Adipose tissue (tissue), 3 donors: ENCODE measurements around the gene ING3. TPM values are rescaled to one million over a fixed set of nuclear protein-coding genes. Genes with fewer than 3 reads are reported as not detected.

Experiments
- H3K27ac ChIP-seq: one replicate; pipeline ENCODE4 v1.5.1; 2013; ENCODE audit warnings: low read depth, low read length
- WGBS, 3 donors: extraction: QIAGEN DNeasy Blood & Tissue Kit; methylation state at CpG; one replicate each; pipeline ENCODE4 v1.1.7; 2013; 5-methylcytosine and 5-hydroxymethylcytosine counted together
- polyA plus RNA-seq, 3 donors: library from polyadenylated mRNA; stranded (reverse); fragments of 200-250 nt; gene quantifications; one replicate each; pipeline ENCODE4 v1.2.3, GENCODE V29; 2013
- donor health status: healthy with polysubstance abuse.
- donor health status: Bipolar disorder and iron deficiency.
- donor health status: healthy.

ING3 gene
- polyA plus RNA-seq, 3 donors = 9.1 to 13.5 (median 11.9) TPM

DNA sequence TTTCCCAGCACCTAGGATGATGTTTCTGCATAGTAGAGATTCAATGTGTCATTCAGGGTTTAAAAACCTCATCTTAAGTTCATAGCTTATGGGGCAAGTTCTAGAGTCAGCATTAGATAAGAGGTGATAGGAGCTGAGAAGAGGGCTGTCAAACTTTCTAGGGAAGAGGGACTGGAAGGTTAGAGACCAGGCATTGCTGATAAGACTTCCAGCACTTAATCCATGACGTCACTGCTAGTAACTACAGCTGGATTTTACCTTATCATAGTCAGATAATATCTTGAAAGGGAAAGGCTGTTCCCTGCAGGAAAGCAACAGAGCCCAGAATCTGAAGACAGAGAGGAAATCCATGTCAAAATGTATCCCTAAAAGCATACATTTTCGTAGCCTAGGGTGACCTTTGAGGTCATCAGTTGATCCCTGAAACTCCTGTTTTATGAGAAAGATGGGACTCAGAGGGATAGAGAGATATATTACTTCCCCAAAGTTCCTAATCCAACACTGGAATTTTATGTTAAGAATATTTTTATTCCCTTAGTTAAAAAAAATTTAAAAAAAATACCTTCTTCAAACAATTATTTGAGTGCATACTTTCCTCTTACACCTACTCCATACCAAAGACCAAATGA is 34.7 kb downstream of the ING3 start:
- WGBS, 3 donors = 36 to 49% (median 42%) methylated on average over 2 of the region's 2 CpGs
- H3K27ac ChIP-seq = no peak overlapping the region

DNA sequence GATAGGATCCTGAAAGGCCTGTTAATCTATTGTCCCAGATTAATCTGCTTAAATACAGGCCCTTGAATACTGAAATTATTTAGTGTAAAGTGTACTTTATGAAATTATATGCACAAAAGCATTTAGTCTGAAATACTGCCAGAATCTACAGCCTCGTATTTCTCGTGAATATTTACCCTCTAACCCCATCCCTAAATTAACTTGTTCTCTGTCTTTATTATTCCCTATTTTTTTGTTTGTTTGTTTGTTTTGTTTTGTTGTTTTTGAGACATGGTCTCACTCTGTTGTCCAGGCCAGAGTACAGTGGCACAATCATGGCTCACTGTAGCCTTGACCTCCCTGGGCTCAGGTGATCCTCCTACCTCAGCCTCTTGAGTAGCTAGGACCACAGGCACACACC is 35.3 kb downstream of the ING3 start:
- WGBS, 3 donors = 79 to 85% (median 83%) methylated on average over 2 of the region's 2 CpGs
- H3K27ac ChIP-seq = no peak overlapping the region

DNA sequence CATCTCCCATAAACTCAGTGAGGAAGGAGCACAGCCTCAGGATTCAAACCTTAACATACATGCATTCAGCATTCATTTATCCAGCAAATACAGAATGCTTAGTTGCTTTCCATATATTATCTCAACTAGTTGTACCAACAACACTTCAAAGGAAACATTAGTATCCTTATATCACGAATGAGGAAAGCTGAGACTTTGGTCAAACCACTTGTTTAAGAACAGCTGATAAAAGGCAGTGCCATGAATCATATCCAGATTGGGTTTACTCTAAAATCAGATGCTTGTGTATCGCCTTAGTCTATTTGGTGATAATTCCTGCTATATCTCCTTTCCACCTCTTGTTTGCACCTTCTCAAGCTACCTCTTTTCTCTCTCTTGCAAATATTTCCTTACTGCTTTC is 36.1 kb downstream of the ING3 start:
- no peak overlapping the region for H3K27ac ChIP-seq
- WGBS, 3 donors = 58 to 89% (median 77%) methylated on average over 2 of the region's 2 CpGs

DNA sequence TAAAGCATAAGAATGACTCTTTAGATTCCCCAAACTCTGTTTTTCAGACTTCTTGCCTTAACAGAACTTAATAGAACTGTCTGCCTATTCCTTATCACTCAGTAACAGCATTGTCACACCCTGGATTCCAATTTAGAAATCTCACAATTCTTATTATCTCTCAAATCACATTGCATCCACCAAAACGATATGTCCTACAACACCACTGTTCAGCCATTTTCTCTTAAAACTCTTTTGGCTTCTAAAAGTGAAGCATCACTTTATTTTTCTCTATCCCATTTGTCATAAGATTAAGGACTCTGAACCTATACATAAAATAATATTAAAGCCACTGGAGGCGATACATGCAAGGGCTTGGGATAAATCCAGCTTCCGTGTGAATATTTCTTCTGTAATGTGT is 36.7 kb downstream of the ING3 start:
- H3K27ac ChIP-seq = no peak overlapping the region
- 0 to 1% (median 0%) methylated on average over 3 of the region's 3 CpGs for WGBS, 3 donors

DNA sequence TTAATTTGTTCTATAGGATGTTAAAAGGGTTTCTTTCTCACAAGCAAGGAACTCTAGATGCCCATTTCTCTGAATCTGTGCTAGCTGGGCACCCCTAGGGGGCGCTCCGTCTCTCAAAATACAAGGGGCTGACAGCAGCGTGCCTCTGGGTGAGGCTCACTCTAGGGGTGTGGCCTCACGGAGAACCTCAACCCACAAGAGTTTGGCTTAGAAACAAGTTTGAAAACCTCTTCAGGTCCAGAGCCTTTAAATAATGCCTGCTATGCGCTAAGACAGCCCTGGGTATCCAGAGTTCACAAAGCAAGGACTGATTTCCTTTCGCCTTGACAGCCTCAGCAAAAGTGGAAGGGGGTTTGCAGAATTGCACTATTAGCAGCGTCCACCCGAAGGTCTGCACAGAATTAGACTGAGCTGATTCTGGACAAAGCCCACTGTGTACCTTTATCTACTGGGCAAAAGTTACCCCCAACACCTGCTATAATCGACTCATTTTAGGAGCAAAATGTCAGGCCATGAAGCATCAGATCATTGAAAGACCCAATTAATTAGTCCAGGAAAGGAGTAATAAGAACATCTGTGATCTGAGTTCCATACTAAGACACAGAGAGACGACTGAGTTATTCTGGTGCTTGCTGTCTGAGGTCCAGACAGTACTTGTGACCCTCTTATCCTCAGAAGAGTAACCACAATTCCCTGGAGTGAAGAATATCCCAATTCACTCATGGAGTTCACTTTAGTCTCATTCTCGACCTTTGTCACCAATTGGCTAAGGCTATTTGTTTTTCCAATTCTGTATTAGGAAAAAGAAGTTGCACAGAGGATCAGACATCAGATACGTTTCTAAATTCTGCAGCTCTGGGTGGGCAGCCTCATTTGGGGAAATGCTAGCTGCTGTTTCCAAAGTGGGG is 37.4 kb downstream of the ING3 start:
- WGBS, 3 donors = 1% methylated on average over 12 of the region's 12 CpGs
- no peak overlapping the region for H3K27ac ChIP-seq

DNA sequence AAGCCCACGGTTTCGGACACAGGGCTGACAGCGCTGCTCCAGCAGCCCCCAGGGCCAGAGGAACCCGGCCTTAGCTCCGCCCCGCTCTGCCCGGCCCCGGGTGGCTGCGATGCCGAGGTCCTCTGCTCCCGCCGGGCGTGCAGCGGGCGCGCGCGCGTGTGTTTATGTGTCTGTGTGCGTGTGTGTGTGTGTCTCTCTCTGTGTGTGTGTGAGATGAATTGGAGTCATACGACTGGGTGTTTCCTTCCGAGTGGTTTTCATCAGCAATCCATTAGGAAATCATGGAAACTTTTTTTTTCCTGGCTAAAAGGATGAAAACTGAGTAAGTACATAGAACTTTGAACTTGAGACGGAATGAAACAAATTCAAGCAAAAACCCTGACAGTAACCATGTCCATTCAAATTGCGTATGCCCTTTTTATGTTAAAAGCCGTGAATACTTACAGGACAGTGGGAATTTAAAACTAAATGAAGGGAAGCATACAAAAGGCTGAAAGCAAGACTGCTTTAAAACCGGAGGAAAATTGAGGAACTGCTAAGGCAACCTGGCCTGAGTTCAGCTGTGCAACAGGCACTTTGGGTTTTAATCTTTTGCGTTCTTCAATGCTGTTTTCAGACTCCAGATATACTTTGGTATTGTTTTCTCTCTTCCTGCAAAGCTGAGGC is 38.1 kb downstream of the ING3 start, which contains the start of gene CPED1:
Gene CPED1 (plus strand): TSS at position 121 of the 666 bp plus-strand sequence. CDS start 911 bp downstream, outside the sequence.
- WGBS, 3 donors = 0 to 2% (median 0%) methylated on average over 27 of the region's 27 CpGs
- H3K27ac ChIP-seq = no peak within 1 kb of the TSS

DNA sequence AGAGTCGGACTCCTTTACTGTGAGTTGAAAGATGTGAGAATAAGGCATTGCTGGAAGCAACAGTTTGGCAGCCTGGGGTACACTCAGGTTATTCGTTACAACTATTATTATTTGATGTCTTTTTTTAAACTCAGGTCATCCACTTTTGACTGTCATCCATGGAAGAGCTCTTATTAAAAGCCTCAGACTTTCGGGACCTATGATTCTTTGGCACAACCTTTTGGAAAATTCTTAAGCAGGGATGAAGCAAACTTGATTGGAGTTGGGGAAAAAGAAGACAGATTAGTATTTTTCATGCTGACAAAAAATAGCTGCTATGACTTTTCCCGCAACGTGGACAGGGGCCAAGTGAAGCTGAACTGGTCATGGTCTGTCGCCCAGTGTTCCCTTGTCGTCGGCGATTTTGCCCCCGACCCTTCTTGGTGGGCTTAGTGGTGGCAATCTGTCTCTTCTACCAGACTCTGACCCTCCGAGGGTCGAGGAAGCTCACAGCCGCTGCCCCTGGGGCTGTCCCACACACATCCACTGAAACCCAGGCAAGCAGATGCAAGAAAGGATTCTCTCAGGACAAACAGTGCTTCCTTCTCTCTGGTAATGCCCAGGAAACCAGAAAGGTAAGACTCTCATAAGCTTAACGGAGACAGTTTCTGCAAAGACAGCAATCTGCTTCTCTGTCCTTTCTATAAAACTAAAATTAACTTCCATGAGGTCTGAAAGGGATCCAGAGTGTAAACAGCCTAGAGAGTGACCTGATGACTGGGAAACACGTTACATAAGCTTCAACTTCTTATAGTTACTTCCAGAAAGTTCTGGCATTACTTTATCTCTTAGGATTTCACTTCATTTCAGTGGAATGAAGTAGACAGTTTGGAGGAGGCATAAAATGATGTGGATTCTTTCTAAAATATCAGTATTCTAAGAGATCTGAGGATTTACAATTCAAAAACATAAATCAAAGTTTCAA is 39.0 kb downstream of the ING3 start:
- 13 to 62% (median 14%) methylated on average over 15 of the region's 15 CpGs for WGBS, 3 donors
- no peak overlapping the region for H3K27ac ChIP-seq

DNA sequence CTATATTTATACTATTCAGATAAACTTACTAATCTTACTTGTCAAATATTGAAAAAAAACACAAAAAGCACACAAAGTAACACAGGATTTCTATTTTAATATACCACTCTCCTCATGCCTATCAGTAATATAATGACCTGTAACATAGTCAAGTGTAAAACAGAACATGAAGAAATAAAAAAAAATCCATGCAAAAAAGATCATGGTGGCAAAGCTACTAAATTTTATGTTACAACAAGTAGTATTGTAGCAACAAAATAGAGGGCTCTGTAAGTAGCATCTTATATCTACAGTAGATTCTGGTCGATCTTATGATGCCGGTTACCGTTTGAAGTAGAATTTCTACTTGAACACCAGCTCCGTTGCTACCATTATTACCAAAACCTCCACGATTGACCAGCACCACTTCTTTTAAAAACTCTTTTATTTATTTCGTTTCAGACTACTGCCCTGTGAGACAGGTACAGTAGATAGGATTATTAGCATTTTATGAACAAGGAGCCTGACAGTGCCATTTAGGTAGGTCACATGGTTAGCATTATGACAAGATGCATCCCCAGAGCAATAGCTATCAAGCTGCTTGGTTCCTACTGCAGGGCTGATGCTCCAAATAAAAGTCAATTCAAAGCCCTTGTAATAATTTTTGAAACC is 40.0 kb downstream of the ING3 start:
- WGBS, 3 donors = 69 to 86% (median 73%) methylated on average over 6 of the region's 6 CpGs
- no peak overlapping the region for H3K27ac ChIP-seq

DNA sequence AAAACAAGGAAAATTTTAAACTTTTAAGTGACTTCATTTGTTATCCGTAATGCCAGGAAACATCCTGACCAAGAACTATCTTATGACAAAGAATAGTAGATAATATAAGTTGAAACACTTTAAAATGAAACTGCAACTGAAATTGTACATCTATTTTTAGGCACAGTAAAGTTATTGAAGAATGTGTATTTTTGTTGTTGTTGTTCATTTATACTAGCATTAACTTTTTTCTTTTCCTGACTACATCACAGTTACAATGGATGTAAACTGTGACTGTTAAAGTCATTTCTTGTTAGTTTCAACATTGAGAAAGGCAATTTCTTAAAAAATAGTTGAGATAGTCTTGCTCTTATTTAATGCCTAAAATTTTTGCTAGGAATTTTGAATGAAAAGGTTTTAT is 40.6 kb downstream of the ING3 start:
- H3K27ac ChIP-seq = no peak overlapping the region
- WGBS, 3 donors = 37 to 82% (median 52%) methylated on average over 1 of the region's 1 CpG

DNA sequence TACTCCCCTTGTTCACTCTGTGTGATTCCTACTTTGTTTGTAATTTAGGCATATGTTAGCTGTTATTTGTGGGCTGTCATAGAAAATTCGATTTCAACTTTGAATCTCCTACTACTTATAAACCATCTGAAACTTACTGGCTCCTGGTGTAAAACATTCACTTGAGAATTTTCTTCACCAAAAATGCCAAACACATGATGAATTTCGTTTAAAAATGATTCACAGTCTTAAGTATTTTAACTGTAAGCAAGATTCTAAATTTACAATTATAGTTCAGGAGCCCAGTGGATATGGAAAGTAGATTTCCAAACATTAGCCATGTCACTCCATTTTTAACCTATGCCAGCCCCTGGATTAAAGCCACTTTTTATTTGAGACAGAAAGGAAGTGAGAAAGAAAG is 41.0 kb downstream of the ING3 start:
- WGBS, 3 donors = 9 to 39% (median 17%) methylated on average over 2 of the region's 2 CpGs
- H3K27ac ChIP-seq = no peak overlapping the region

DNA sequence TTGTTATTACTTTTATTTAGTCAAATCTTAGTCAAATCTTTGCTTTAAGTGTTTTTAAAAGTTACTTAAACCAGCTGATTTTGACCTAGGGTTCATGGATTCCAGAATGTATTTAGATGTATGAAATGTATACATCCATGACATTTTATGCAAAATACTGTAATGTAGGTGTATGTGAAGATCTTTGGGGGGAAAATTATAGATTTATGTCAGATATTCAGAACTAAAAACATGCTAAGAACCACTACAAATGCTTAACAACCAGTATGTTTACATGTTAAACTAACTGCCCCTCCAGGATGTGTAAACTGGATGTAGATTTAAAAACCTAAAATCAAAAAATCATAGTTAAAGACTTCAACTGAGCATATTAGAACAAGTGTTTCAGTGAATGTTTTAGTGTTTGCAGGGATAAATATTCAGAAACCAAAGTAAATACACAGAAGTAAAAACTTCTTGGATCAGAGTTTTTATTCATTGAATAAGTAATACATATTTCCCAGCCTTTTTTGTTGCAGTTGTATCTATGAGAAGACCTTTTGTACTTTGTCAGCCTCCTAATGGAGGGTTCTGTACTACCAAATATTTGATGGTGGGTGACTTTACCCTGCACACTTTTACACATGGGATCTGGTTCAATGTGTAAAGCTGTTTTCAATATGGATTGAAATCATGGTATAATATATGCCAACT is 41.8 kb downstream of the ING3 start:
- H3K27ac ChIP-seq = no peak overlapping the region

DNA sequence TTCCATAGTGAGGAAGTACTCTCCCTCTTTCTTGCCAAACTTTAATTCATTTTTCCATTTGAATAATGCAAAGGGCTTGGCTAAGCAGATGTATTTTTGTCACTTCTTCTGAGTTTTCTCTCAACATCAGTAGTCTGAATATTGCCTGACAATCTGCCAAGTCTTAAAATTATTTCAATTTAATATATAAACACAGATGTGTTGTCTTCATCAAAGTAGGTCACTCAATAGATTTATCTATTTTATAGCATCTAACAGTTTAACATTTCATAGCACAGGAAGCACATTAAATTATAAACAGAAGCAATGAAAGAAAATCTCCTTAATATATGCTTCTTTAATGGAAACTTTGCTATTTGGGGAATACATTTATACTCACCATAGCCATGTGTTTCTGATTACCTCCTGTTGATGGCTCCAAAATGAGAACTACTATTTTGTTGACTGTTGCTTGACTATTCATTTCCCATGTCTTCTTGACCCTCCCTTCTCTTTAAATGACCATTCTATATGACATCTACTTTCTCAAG is 42.5 kb downstream of the ING3 start:
- H3K27ac ChIP-seq = no peak overlapping the region

DNA sequence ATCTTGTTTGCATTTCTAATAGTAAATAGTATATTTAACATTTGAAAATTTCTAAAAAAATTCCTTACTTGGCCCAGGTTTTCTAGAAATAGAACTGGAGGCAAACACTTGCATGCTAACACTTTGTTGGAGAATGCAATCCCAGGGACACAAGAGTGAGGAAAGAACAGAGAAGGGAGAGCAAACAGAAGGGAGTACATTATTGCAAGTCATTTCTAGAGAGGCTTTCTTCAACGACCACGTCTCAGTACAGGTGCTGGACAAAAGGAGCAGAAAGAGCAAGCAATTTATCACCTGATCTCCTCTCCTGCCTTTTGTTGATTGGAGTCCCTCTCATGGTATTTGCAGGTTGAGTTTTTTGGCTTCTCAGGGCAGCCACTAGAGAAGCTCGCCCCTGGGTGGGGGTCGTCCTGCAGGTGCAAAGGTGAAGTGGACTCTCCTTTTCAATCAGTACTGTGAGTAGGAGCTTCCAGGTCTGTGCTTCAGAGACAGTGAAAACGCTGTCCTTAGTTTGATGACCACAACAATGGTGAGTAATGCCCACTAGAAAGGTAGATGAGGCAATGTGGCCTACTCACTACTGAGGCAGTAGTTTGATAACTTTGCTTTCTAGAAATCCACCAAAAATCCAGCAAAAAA is 43.1 kb downstream of the ING3 start:
- WGBS, 3 donors = 75 to 86% (median 85%) methylated on average over 5 of the region's 5 CpGs
- H3K27ac ChIP-seq = no peak overlapping the region

DNA sequence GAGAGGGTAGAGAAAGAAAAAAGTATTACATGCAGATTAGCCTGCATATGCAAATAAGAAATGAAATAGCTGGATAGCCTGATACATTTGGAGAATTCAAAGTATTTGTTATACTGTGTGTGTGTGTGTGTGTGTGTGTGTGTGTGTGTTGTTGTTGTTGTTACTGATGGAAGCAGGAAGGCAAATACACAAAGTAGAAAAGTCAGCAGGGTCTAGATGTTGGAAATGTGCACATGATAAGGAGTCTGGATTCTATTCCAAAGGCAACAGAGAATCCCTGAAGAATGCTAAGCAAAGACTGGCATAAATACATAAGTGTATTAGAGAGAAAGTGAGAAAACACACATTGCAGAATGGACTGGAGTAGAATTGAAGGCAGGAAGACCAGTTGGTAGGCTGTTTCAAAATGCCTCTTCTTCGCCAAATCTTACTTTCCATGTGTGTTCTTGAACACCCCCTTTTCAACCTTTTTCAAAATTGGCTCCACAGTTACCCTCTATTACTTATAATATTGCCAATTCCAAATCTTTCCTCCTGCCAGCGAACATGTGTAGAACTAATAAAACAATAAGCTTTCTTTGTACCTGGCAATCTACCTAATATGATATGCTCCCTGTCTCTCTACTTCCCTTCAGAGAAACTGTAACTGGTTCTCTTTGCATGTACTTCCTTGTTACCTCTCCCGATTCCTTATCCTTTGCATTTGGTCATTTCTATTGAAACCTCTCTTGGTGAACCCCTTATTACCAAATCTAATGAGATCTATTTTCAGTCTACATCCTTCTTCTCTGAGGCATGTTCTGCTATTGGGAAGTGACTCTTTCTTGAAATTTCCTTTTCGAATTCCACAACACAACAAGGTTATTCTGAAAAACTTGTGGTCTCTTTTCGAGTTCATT is 44.2 kb downstream of the ING3 start:
- H3K27ac ChIP-seq = no peak overlapping the region
- 56 to 87% (median 68%) methylated on average over 5 of the region's 5 CpGs for WGBS, 3 donors

DNA sequence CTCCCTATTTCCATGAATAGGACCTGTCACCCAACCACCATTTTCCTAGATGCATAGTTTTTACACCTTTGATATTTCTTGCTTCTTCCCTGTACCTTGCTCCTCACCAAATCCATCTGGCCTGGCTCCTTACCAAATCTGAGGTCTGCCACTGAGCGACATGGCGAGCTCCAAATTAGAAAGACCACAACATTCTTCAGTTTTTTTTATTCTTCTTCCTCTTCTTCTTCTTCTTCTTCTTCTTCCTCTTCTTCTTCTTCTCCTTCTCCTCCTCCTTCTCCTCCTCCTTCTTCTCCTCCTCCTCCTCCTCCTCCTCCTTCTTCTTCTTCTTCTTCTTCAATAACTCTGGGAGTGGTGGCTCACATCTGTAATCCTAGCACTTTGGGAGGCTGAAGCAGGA is 45.1 kb downstream of the ING3 start:
- WGBS, 3 donors = 52 to 79% (median 52%) methylated on average over 2 of the region's 2 CpGs
- no peak overlapping the region for H3K27ac ChIP-seq
